ENCODE data around the gene TLE4.

GRCh38 chr9:79583952-79584654 is 12.3 kb downstream of the TLE4 start:
- TF ChIP-seq CTCF (conservative IDR thresholded peaks at IDR 0.05; ENCODE audit: low read depth, low read length) = no peak
- TF ChIP-seq CEBPB (IDR thresholded peaks at IDR 0.05; ENCODE audit: low read depth, low read length) = no peak
- TF ChIP-seq POLR2A (IDR thresholded peaks at IDR 0.05; ENCODE audit: low read depth, low read length) = no peak
- no peak for TF ChIP-seq MAZ (IDR thresholded peaks at IDR 0.05; ENCODE audit: borderline replicate concordance, low read depth, low read length)
- no peak for TF ChIP-seq MAFK (IDR thresholded peaks at IDR 0.05; ENCODE audit: low read depth, low read length)
- TF ChIP-seq, protein P1, sequence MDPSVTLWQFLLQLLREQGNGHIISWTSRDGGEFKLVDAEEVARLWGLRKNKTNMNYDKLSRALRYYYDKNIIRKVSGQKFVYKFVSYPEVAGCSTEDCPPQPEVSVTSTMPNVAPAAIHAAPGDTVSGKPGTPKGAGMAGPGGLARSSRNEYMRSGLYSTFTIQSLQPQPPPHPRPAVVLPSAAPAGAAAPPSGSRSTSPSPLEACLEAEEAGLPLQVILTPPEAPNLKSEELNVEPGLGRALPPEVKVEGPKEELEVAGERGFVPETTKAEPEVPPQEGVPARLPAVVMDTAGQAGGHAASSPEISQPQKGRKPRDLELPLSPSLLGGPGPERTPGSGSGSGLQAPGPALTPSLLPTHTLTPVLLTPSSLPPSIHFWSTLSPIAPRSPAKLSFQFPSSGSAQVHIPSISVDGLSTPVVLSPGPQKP (IDR thresholded peaks at IDR 0.05; ENCODE audit: borderline replicate concordance, low read depth, low read length) = no peak

Measured in IMR-90 (cell line).